GM18505 (cell line): ENCODE data around the gene DPH1.

ENCODE experiments used
- ATAC-seq: cut with Tn5 transposase; IDR thresholded peaks from one replicate; pipeline ENCODE4 v1.9.1; 2021; ENCODE audit not compliant: unreplicated experiment
- POLR2A ChIP-seq: IDR thresholded peaks from 4 replicates; pipeline ENCODE4 v1.6.1; 2011; ENCODE audit warnings: borderline replicate concordance; ENCODE audit not compliant: insufficient read depth, insufficient read length; ENCODE audit errors: extremely low read depth

Gene DPH1

GRCh38 chr17:2074919-2075318, 45.0 kb downstream of the DPH1 start:
- no peak for ATAC-seq
- TF ChIP-seq POLR2A = no peak

- ATAC-seq = no peak
Observed at GRCh38 chr17:2075336-2076086, 45.6 kb downstream of the DPH1 start.

GRCh38 chr17:2076087-2076984, 46.4 kb downstream of the DPH1 start:
- no peak for ATAC-seq

More at GRCh38 chr17:2075336-2076086, 45.6 kb downstream of the DPH1 start:
- TF ChIP-seq POLR2A = no peak

GRCh38 chr17:2077040-2077439, 47.1 kb downstream of the DPH1 start:
- no peak for TF ChIP-seq POLR2A
- ATAC-seq = no peak

More at GRCh38 chr17:2076087-2076984, 46.4 kb downstream of the DPH1 start:
- no peak for TF ChIP-seq POLR2A

- no peak for ATAC-seq
Observed at GRCh38 chr17:2081564-2081963, 51.6 kb downstream of the DPH1 start.

GRCh38 chr17:2082003-2082781, 52.2 kb downstream of the DPH1 start:
- ATAC-seq = no peak
- TF ChIP-seq POLR2A = no peak

More at GRCh38 chr17:2081564-2081963, 51.6 kb downstream of the DPH1 start:
- no peak for TF ChIP-seq POLR2A

GRCh38 chr17:2083613-2084035, 53.7 kb downstream of the DPH1 start:
- no peak for TF ChIP-seq POLR2A
- ATAC-seq = no peak

- TF ChIP-seq POLR2A = no peak
Observed at GRCh38 chr17:2084036-2084765, 54.2 kb downstream of the DPH1 start.

GRCh38 chr17:2084766-2085647, 55.1 kb downstream of the DPH1 start:
- TF ChIP-seq POLR2A = no peak
- no peak for ATAC-seq

More at GRCh38 chr17:2084036-2084765, 54.2 kb downstream of the DPH1 start:
- no peak for ATAC-seq

GRCh38 chr17:2085648-2085949, 55.6 kb downstream of the DPH1 start:
- TF ChIP-seq POLR2A = no peak
- ATAC-seq = no peak

- ATAC-seq = no peak
Observed at GRCh38 chr17:2086306-2086705, 56.4 kb downstream of the DPH1 start.

More at GRCh38 chr17:2086306-2086705, 56.4 kb downstream of the DPH1 start:
- TF ChIP-seq POLR2A = peak; percentile 25
